Breast epithelium (tissue), 3 donors: ENCODE measurements around the gene PDSS2.

Experiments used
- POLR2A ChIP-seq: fragments of 450-650 bp; IDR thresholded peaks from one replicate; pipeline ENCODE4 v1.6.1; 2016; ENCODE audit warnings: antibody characterized with exemption, mild to moderate bottlenecking, moderate library complexity
- TF ChIP-seq, protein P1 (sequence below), 3 donors: fragments of 450-650 bp; IDR thresholded peaks; one replicate each; pipeline ENCODE4 v1.5.1; 2016 to 2017; ENCODE audit warnings: antibody characterized with exemption in 3 of 3, mild to moderate bottlenecking in 3 of 3, moderate library complexity in 3 of 3

DNA sequence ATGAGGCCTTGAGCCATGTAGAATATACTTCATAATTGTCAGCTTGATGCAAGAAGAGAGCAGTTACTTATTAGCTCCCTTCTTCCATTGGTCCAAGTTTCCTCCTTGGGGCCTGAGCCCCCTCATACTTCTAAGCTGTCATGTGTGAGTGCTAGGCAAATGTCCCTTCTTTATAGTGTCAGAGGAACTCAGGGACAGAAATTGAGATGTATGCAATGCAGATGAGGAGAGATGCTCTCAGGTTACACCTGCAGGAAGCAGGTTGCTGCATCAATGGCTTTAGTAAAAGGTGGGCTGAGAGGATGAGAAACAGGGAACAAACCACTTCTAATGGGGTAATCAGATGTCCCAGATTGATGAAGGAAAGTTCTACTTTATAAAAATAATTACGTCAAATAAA, 6.7 kb upstream of the PDSS2 start:
- TF ChIP-seq, protein P1, sequence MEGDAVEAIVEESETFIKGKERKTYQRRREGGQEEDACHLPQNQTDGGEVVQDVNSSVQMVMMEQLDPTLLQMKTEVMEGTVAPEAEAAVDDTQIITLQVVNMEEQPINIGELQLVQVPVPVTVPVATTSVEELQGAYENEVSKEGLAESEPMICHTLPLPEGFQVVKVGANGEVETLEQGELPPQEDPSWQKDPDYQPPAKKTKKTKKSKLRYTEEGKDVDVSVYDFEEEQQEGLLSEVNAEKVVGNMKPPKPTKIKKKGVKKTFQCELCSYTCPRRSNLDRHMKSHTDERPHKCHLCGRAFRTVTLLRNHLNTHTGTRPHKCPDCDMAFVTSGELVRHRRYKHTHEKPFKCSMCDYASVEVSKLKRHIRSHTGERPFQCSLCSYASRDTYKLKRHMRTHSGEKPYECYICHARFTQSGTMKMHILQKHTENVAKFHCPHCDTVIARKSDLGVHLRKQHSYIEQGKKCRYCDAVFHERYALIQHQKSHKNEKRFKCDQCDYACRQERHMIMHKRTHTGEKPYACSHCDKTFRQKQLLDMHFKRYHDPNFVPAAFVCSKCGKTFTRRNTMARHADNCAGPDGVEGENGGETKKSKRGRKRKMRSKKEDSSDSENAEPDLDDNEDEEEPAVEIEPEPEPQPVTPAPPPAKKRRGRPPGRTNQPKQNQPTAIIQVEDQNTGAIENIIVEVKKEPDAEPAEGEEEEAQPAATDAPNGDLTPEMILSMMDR (IDR thresholded peaks at IDR 0.05) = no peak
- TF ChIP-seq POLR2A = no peak
